Heart right ventricle (tissue), 16 donors: ENCODE data around the gene HPSE. TPM values are rescaled to one million over a fixed set of nuclear protein-coding genes. Genes with fewer than 3 reads are reported as not detected.

Experiments
- ATAC-seq, 8 donors: fragments of 200-7000 bp; cut with Tn5 transposase; one replicate each; pipeline ENCODE4 v1.9.1; 2020; ENCODE audit warnings: mild to moderate bottlenecking in 8 of 8, moderate library complexity in 8 of 8, moderate number of reproducible peaks in 1 of 8
- DNase-seq, 2 donors: peaks; one replicate each; pipeline ENCODE4 v3.0.0-alpha.2; 2020
- H3K27ac ChIP-seq, 10 donors: fragments of 200-600 bp; sonication (generic) in 2 of 10; one replicate each; pipeline versions ENCODE4 v1.5.0 to v1.8.0; 2020 to 2022; ENCODE audit warnings: mild to moderate bottlenecking in 3 of 10
- H3K27me3 ChIP-seq, 7 donors: fragments of 200-600 bp; one replicate each; pipeline ENCODE4 v1.8.0; 2021 to 2022; ENCODE audit warnings: mild to moderate bottlenecking in 2 of 7
- H3K36me3 ChIP-seq, 9 donors: fragments of 200-600 bp; sonication (generic) in 1 of 9; one replicate each; pipeline versions ENCODE4 v1.5.0 to v1.8.0; 2020 to 2022; ENCODE audit warnings: mild to moderate bottlenecking in 2 of 9
- H3K4me1 ChIP-seq, 9 donors: fragments of 200-600 bp; sonication (generic) in 1 of 9; one replicate each; pipeline versions ENCODE4 v1.5.0 to v1.8.0; 2020 to 2022; ENCODE audit warnings: mild to moderate bottlenecking in 4 of 9
- H3K4me3 ChIP-seq, 10 donors: fragments of 200-600 bp; sonication (generic) in 2 of 10; one replicate each; pipeline versions ENCODE4 v1.5.0 to v1.8.0; 2020 to 2022; ENCODE audit warnings: mild to moderate bottlenecking in 7 of 10, moderate library complexity in 2 of 10
- H3K9me3 ChIP-seq, 11 donors: fragments of 200-600 bp in 10 of 11; sonication (generic) in 2 of 11; one replicate each; pipeline versions ENCODE4 v1.5.0 to v1.8.0; 2013 to 2022; ENCODE audit warnings: mild to moderate bottlenecking in 2 of 11, control low read depth in 1 of 11, moderate library complexity in 1 of 11
- WGBS, 2 donors: extraction: QIAGEN DNeasy Blood & Tissue Kit; methylation state at CpG; one replicate each; pipeline ENCODE4 v1.1.7; 2013; ENCODE audit warnings: inconsistent platforms in 1 of 2; 5-methylcytosine and 5-hydroxymethylcytosine counted together
- intact Hi-C, 10 donors: fragments of 100-400 bp; cut with DNase I; formaldehyde crosslinking; loops; one replicate each; pipeline versions ENCODE4 v1.11.1 to v1.14.2; 2022
- polyA plus RNA-seq, 2 donors: library from polyadenylated mRNA; stranded (reverse); fragments of 200-250 nt; gene quantifications; one replicate each; pipeline ENCODE4 v1.2.3, GENCODE V29; 2013
- total RNA-seq, 10 donors: library from RNA; stranded (reverse); fragmentation: NEBNext Ultra II Directional in 3 of 10; extraction: Animal tissue kit (Norgen Biotek cat#: 25700) in 3 of 10; gene quantifications; one replicate each; pipeline versions ENCODE4 v1.2.1 to v1.2.4, GENCODE V29; 2021 to 2023
- TF ChIP-seq, protein P1 (sequence below), 9 donors: fragments of 200-600 bp; sonication (generic) in 2 of 9; IDR thresholded peaks; one replicate each; pipeline versions ENCODE4 v1.5.0 to v1.8.0; 2021 to 2022; ENCODE audit warnings: antibody characterized with exemption in 9 of 9, mild to moderate bottlenecking in 5 of 9, moderate library complexity in 1 of 9
- donor health status: Arrhythmogenic right ventricular cardiomyopathy.
- donor health status: ischemic (EF 13 %, LVEDD 7.1; RV severe dilation, severe dysfunction).
- donor health status: healthy with polysubstance abuse.
- donor health status: DM: no; HTN: yes; CAD: no.
- donor health status: DM: no; HTN: no; CAD: no.
- donor health status: ischemic (EF 25% LVEDD 6.9; RV normal size, moderate dysfunction).
- donor health status: ischemic (EF 25% LVEDD 5.7; RV mildly dilated, moderate dysfunction).
- donor health status: healthy.
- donor health status: DM: yes; HTN: yes; CAD: no.
- donor health status: Ischemic cardiomyopathy.
- donor health status: ischemic (EF 35%, LVEDD 5.7; RV mildly dilated, moderate dysfunction).
- donor health status: nonischemic (EF 11% LVEDD 7.7; RV severe dilation, severe dysfunction).
- donor health status: DM: yes; HTN: yes; CAD: no.
- donor health status: PGD.
- donor health status: ischemic (EF 29% LVEDD 5.4; RV normal size, mild dysfunction).
- donor health status: nonischemic (EF 23%, LVEDD 6.1; RV moderate dilation, normal function).

HPSE gene
- total and polyA plus RNA-seq, 12 donors: 0.15 to 2.4 (median 0.39) TPM

- 57 to 85% methylated on average over 2 of the region's 2 CpGs for WGBS, 2 donors
- intact Hi-C loops: loop anchor here in 6 of 10 donors (5.0 to 10.0 kb wide), 2 partner anchors 177 to 179 kb away; no protein-coding TSS in a partner anchor
- Histone ChIP-seq H3K4me3 (no peak overlapping the region), H3K36me3 (no peaks in the 10 kb centered on the region), H3K27ac (no peak overlapping the region), H3K9me3 (no peaks in the 10 kb centered on the region), H3K27me3 (no peaks in the 10 kb centered on the region), H3K4me1 (peaks cover 0 to 20% (median 2%) of the 10 kb centered on the region in 9 donors)
- TF ChIP-seq, protein P1, sequence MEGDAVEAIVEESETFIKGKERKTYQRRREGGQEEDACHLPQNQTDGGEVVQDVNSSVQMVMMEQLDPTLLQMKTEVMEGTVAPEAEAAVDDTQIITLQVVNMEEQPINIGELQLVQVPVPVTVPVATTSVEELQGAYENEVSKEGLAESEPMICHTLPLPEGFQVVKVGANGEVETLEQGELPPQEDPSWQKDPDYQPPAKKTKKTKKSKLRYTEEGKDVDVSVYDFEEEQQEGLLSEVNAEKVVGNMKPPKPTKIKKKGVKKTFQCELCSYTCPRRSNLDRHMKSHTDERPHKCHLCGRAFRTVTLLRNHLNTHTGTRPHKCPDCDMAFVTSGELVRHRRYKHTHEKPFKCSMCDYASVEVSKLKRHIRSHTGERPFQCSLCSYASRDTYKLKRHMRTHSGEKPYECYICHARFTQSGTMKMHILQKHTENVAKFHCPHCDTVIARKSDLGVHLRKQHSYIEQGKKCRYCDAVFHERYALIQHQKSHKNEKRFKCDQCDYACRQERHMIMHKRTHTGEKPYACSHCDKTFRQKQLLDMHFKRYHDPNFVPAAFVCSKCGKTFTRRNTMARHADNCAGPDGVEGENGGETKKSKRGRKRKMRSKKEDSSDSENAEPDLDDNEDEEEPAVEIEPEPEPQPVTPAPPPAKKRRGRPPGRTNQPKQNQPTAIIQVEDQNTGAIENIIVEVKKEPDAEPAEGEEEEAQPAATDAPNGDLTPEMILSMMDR (IDR thresholded peaks at IDR 0.05): no peak
- DNase-seq: no peak
- ATAC-seq: no peak
These were observed 83.2 kb downstream of the HPSE start for GRCh38 chr4:83251447-83251830.

DNA sequence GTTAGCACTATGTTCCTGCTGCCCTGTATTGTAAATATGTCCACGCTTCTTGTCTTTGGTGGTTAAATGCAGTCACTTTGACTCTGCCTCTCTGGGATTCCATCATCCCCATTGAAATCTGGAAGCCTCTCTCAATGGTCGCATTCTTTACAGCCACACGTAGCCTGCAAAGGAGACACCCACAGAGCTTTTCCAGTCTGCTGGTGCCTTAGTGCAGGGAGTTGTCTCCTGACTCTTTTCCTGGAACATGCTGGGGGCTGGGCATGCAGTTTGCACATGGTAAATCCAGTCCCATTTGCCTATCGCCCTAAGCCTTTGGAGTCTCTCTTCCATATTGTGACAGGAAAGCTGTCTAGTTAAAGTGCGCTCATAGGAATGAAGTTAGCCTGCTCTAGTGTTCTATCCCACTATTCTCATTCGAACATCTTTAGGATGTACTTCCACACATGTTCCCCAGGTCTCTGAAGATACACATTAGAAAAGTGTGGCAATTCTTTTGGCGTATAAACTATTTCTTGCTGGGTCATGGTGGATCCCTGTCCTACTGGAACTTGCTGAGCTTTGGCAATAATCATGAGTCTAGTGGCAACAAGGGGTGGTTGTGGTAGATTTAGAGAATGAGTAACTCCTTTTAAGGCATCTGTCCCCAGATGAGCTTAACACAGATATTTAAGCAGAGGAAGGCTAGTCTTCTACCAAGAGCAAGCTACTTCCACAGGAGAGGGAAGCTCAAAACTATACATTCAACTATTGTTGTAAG, 83.8 kb downstream of the HPSE start:
- Histone ChIP-seq H3K4me3 (no peak overlapping the region), H3K27me3 (no peaks in the 10 kb centered on the region), H3K4me1 (peaks cover 0 to 15% (median 0%) of the 10 kb centered on the region in 9 donors), H3K9me3 (no peaks in the 10 kb centered on the region), H3K36me3 (no peaks in the 10 kb centered on the region), H3K27ac (no peak overlapping the region)
- DNase-seq (no peak), ATAC-seq (no peak)
- intact Hi-C loops: loop anchor here in 6 of 10 donors (5.0 to 10.0 kb wide), 2 partner anchors 176 to 179 kb away; no protein-coding TSS in a partner anchor
- TF ChIP-seq, protein P1 (IDR thresholded peaks at IDR 0.05): no peak
- WGBS, 2 donors: 77 to 89% methylated on average over 7 of the region's 7 CpGs

- peaks cover 0 to 5% (median 0%) of the 10 kb centered on the region in 11 donors for H3K9me3 ChIP-seq
- TF ChIP-seq, protein P1 (IDR thresholded peaks at IDR 0.05): no peak
- 90% methylated on average over 5 of the region's 5 CpGs for WGBS, 2 donors
- H3K27me3 ChIP-seq: no peaks in the 10 kb centered on the region
- DNase-seq (no peak), ATAC-seq (no peak)
- H3K4me1 ChIP-seq: peaks cover 0 to 8% (median 0%) of the 10 kb centered on the region in 9 donors
- no peak overlapping the region for H3K27ac ChIP-seq
- H3K4me3 ChIP-seq: no peak overlapping the region
- no peaks in the 10 kb centered on the region for H3K36me3 ChIP-seq
- intact Hi-C loops: loop anchor here in 1 of 10 donors (1.0 kb wide), 1 partner anchor 42 kb away; no protein-coding TSS in a partner anchor
These were observed 86.2 kb downstream of the HPSE start for GRCh38 chr4:83248486-83248885.

GRCh38 chr4:83247415-83248357, 87.0 kb downstream of the HPSE start:
- ATAC-seq: peak in 1 of 8 donors; percentile 55

More at GRCh38 chr4:83247415-83248357, 87.0 kb downstream of the HPSE start:
- TF ChIP-seq, protein P1 (IDR thresholded peaks at IDR 0.05): no peak
- Histone ChIP-seq H3K4me3 (no peak overlapping the region), H3K9me3 (peaks cover 0 to 5% (median 0%) of the 10 kb centered on the region in 11 donors), H3K27ac (no peak overlapping the region), H3K27me3 (no peaks in the 10 kb centered on the region), H3K4me1 (peaks cover 0 to 3% (median 0%) of the 10 kb centered on the region in 9 donors), H3K36me3 (no peaks in the 10 kb centered on the region)
- WGBS, 2 donors: 90 to 96% methylated on average over 12 of the region's 12 CpGs
- intact Hi-C loops: loop anchor here in 1 of 10 donors (1.0 kb wide), 1 partner anchor 41 kb away; no protein-coding TSS in a partner anchor
- DNase-seq: no peak
